NCI-H82 (cell line): ENCODE results near the gene SDK2.

Source experiments
- DNase-seq: peaks from one replicate; lab custom pipeline; 2025; lab: John Stamatoyannopoulos, UW

Gene SDK2

DNA sequence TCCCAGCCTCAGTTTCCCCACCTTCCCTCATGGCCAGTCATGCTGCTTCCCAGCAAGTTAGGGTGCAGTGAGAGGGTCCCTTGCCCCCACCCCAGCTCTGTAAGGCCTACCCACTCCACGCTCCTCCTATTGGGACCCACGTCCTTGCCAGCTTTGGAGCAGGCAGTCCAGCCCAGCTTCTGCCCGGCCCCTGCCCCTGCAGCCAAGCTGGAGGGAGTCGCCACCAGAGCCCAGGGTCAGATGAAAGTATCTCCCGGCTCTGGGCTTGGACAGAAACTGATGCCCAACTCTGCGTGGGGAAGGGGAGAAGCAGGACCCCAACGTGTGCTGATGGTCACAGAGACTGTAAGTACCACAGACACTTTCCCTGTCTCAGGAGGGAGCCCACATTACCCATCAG, 32.6 kb downstream of the SDK2 start:
- no peak for DNase-seq

DNA sequence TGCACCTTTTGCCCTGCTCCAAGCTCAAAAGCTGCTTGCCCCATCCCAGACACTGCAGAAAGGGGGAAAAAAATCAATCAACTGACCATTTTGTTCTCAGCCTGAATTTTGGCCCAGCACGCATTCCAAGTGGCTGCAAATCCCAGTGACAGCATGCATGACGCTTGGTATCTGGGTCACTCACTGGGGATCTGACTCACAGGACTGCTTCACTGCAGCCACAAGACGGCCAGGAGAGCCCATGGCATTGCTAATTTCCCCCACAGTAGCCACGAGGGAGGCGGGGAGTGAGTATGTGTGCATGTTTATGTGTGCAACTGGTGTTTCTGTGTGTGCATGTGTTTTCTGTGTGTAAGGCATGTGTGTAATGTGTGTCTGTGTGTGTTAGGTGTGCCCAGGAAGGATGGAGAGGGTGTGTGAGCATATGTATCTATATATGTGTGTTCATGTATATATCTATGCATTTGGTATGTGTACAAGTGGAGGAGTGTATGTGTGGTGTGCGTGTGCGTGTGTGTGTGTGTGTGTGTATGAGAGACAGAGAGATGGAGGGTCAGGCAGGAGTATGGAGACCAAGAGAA, 33.8 kb downstream of the SDK2 start:
- DNase-seq, result no peak

DNA sequence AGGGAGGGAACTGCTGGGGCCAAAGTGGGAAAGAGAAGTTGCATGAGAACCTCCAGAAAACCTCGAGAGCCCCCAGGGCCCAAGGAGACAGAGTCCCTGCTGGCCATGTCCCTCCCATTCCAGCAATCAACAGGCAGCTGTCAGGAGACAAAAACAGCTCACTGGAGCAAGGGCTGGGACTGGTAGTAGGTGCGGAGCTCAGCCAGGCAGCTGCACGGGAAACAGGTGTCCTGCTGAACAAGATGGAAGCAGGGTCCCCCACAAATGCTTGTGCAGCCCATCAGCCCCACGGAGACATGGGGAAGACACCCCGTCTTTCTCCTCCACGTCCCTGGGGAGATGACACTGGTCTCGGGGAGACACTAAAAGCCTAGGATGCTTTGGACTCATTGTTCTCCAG, 34.5 kb downstream of the SDK2 start:
- DNase-seq, result no peak

DNA sequence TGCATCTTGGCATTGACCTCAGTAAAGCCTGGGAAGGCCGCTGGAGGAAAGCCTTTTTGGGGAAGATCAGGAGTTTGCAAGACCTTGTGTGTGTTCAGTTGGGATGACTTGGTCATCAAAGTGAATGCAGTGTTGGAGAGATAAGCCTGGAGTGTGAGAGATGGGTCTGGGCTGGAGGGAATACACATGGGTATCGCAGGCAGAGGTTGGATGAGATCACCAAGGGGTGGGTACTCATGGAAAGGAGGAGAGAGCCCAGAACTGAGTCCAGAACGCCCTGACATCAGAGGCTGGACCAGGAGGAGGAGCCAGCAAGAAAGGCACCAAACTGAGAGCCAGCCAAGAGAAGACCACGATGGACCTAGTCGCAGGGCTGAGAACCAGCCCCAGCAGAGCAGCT, 35.2 kb downstream of the SDK2 start:
- no peak for DNase-seq

DNA sequence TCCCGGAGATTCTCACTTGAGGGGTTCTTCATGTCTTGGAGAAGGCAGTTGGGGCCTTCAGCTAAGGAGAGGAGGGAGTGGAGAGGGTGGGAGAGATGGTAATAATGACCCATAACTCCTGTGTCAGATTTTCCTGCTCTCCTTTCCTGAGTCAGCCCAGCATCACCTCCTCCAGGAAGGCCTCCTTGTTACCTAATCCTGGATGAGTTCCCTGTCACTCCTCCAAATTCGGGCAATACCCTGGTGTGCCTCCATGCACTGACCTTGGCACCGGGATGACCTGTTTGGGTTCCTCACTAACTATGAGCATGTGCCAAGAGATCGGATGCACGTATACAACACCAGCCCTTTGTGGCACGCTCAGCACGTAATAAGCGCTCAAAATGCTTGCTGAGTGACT, 38.8 kb downstream of the SDK2 start:
- DNase-seq, result no peak

DNA sequence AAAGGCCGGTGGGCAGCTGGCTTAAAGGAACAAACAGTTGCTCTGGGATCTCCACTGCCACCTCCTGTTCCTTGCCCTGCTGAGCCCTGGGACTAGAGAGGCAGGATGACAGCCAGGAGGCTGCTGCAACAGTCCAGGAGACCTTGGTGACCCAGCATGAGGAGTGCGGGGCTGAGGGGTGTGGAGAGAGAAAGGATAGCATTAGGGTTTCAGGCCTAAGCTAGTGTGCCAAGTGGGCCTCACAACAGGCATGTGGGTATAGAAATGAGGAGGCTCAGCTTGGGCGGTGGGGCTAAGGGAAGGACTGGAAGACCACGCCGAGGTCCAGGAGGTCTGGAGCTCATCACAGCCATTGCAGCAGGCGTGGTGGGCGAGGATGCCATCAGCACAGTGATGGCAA, 39.8 kb downstream of the SDK2 start:
- no peak for DNase-seq

DNA sequence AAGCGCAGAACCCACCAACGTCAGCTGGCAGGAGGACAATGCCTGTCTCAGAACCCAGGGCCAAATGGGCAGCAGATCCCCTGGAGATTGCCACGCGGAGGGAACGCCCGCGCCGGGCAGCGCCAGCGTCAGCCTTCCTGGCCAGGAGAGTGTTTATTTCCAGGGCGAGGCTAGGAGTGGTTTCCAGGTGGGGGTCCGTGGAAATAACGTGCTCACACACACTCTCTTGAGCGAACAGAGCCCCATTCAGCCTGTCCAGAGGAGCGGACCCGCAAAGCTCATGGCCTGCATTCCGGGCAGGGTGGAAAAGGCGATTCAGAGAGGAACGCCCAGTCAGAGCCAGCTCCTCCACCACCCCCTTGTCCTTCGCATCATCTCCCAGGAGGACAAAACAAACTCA, 40.3 kb downstream of the SDK2 start:
- no peak for DNase-seq

DNA sequence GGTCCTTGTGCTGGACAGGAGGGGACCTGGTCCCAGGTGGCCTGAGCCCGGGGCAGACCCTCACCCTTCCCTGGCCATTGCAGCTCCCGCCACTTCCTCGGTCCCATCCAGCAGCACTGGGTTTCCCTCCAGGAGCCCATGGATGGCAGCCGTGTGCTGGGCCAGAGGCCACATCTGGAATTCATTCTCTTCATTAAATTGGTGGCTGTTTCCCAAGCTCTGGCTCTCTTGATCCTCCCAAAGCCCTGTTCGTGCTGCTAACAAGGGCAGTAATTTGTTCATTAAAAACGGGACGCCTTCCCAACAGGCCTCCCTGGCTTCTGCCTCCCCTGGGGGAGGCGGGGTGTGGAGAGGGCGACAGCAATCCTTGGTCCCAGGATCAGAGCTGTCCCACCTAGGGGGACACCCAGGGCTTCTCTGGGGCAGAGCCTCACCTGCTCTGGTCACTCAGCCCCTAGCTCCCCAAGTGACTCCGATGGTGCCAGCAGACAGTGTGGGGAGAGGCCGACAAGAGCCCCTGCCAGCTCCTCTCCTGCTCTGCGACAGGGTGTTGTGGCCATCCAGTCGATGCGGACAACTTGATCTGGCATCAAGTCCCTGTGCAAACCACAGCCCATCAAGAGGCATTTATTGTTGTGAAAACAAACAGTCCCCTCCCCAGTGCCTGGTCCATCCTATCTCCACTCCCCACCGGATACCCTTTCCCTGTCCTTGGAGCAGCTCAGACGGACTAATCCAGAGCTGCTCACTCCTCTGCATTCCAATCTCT, 44.0 kb downstream of the SDK2 start:
- DNase-seq, result peak; percentile 49

DNA sequence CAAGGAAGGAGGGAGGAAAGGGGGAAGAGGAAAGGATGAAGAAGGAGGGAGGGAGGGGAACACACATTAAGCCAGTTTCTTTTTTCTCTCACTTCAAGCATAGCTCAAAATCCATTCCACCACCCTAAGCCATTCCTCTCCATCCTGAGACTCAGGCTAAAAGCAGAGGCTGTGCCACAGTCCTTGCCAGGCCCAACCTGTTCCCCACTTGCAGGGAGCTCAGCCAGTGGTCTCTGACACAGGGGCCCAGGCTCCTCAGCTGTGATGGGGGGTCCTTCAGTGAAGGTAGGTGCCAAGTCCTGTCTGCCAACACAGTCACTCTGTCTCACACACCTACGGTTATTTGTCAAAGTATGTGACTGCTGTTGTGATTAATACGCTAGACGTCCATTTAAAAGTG, 44.6 kb downstream of the SDK2 start:
- no peak for DNase-seq

DNA sequence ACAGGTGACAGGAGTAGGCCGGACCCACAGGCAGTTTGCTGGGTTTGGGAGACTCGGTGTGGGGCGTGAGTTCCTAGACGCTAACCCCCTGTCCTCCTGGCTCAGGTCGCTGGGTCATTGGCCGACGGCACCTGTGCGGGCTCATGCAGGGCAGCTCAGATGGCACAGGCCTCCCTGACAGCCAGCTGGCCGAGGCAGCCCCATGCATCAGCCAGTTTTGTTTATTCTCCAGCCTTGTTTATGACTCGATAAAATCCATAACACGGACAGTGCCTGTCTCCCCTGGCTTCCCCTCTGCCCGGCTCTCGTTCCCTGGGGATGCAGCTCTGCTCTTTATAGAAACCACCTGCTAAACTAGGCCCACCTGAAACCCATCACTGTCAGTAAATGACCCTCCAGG, 46.0 kb downstream of the SDK2 start:
- no peak for DNase-seq

DNA sequence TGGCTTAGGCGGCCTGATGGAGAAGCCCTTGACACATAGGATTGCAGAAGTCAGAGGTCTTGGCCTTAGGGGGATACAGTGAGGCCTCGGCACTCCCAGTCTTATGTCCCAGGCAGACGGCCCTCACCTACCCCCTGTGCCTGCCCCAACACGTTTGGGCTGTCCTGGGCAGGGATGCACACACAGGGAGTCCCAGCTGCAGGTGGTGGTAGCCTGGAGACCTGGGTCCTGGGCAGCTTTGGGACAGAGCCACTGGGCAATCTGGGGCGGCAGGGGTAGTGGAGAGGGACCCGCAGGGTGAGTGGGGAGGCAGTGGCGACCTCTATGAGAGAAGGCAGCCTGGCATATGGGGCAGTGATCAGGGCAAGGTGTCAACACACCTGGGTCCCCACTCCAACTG, 48.3 kb downstream of the SDK2 start:
- DNase-seq, result no peak

DNA sequence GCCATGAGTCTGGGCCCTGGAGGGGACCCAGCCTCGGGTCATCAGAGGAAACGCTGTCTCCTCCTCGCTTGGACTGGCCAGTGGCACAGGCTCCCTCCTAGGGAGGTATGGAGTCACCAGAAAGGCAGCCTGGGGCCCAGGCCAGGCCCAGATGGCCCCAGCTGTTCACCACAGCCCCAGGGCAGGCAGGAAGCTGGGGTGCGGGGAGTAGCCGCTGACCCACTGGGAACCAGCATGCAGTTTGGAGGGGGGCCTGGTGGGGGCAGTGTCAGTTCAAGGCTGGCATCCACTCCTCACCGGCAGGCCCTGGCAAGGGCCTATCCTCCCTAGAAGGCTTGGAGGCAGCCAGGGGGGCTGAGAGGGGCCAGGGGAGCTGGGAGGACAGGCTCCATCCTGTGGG, 48.8 kb downstream of the SDK2 start:
- DNase-seq, result peak; percentile 80

DNA sequence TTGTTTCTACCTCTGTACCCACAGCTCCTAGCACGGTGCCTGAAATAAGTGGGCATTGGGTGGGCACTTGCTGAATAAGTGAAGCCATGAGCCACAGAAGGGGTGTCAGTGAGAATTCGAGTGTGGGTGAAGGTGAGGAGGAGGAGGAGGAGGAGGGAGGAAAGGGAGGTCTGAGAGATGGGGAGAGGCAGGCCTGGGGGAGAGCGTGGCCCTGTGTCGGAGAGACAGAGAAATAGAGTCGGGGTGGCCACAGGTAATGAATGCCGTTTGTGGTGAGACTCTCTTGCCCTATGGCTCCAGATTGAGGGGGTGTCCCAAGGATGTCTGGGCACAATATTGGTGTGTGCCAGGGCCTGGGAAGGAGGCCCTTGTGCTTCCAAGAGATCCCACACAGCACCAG, 49.2 kb downstream of the SDK2 start:
- DNase-seq, result no peak

DNA sequence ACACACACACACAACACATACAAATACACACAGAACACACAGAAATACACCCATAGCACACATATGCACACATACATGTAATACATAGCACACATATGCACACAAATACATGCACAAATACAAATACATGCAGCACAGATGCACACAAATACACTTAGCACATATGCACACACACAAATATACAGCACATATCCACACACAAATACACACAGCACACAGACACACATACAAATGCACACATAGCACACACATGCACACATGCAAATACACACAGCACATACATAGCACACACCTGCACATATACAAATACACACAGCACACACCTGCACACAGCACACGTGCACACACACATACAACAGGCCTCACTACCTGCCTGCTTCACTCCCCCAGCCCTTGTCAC, 49.6 kb downstream of the SDK2 start:
- DNase-seq, result no peak

DNA sequence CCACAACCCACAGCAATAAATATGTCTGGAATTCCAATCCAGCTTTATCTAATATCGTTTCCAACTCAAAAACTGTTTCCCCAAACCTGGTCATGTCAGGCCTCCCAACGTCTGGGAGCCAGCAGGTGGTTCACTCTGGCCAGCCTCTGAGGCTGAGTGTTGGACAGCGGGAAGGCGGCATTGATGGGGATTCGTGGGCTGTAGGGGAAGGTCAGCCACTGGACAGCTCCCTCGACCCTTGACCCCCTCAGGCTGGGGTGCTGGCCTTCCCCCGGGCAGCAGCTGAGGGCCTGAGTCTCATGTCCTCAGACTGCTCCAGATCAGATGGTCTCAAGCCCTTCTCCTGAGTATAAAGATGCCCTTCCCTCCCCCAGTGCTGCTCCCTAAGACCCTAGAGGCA, 50.2 kb downstream of the SDK2 start:
- peak; percentile 55 for DNase-seq

DNA sequence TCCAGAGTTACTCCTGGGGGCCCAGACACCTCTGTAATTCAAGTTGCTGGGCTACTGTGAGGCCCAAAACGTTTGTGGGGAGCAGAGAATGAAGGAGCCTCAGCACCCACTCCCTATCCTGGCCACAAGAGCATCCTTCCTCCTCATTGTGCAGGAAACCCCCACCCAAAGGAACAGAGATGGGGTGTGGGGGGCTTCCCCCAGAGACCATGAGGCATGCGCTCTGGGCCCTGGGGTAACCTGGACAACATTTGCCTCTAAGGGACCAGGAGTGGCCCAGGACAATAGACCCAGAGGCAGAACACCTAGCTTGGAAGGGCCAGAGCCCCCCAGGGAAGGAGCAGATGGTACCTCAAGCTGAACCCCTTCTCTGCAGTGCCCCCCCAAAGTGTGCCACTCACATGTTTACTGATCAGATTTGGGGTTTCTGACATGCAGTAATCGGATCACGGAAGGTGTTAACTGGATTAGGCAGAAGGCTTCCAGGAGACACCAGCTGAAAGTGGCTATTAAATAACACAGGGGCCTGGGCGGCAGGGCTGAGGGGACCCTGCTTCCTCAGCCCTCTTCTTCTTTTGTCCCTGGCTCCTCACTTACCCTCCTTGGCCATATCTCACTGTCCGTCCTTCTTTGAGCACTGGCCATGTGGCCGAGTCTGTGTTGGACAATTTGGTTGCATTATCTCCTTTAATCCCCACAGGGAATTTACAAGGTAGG, 50.8 kb downstream of the SDK2 start:
- peak; percentile 97 for DNase-seq

DNA sequence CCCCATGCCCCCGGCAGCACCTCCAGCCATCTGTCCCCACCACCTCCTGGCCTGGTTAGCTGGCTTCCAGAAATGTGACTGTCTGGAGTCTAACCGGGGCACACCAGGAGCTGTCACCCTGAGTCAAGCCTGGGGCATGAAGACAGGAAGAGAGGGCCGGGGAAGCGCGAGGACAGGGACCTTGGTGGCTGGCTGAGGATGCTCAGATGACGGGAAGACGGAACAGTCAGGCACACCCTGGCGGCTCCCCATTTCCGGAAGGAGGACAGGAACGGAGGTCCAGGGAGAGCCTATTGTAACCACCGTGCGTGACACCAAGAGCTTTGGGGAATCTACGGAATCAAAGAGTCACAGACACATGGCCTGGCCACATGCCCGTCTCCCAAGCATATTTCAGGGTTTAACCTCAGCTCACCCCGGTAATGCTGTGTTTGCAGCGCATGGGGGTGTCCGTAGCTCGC, 51.7 kb downstream of the SDK2 start:
- DNase-seq, result peak; percentile 84

DNA sequence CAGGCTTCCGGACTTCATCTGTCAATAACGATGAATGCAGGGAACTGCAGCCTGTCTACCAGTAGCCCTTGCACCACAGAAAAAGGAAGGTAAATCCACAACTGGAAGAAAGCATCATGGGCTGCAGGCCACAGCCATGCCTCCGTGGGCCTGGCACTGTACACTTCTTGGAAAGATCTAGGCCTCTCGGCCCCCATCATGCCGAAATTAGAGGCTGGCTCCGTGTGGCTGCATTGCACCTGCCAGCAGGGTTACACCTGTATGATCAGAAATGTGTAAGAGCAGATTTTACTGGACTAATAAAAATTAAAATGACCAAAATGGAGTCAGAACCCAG, 52.2 kb downstream of the SDK2 start:
- DNase-seq, result no peak

DNA sequence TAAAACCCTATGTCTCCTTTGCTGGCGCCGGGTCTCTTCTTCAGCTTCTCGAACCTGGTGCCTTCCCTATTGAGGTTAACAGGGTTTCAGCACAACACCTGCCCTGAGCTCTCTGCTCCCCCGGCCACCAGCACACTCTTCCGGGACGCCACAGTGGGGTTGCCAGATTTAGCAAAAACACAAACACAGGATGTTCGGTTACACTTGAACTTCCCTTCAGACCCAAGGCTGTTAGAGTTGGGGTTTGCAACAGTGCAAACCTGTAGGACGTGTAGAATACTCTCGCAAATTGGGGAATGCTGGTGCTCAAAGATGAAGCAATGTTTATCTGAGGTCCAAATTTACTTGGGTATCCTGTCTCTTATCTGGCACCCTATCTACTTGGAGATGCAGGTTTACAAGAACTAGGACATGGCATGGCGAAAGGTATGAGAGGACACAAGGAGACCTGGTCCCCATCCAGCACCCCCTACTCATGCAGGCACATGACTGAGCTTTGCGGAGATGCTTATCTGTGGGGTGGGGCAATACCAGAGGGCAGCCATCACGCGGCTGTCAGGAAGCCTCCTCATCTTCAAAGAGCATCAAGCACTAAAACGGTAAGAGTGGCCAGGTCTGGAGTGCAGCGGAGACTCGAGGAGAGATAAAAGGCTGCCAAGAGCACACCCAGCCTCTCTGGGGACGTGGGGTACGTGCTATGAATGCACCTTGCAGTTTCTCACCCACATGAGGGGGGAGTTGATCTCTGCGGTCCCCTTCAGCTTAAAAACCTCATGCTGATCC, 52.8 kb downstream of the SDK2 start:
- DNase-seq, result peak; percentile 58

DNA sequence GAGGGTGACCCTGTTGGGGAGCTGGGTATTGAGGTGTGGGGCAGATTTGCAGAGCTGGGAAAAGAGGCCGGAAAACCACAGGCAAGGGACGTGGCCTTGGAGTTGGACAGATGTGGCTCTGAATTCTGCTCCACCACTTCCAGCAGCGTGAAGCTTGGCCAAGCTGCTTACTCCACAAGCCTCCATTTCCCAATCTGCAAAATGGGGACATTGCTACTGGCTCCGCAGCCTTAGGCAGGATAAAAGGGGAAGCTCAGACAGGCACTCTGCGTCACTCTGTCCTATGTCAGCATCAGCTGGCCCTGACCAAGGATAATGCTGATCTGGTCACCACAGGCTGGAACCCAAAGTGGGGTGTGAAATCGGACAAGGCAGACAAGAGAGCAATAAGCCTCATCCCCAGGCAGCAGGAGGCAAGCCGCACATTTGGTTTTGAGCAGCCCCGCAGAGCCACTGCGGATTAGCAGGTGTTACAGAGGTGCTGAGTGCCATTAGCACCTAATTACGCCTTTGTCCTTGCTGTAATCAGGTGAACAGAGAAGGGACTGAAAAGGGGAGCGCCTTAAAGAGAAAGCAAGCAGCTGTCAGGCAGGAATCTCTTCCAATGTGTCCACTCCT, 54.8 kb downstream of the SDK2 start:
- DNase-seq, result peak; percentile 88

DNA sequence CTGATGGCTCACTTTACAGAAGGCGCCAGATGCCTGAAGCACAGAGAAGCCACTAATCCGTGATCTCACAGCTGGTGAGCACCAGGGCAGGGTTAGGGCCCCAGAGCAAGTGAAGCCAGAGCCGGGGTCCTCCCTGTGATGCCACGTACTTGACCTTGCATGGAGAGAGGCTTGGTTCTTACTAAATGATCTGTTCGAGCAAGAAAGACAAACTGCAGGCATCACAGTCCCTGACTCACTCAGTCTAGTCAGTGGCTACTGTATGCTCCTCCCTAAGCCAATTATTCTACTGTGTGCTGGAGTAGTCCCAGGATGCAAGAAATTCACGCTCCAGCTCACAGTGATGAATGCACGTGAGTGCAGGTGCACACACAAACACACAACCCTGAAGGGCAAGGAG, 55.4 kb downstream of the SDK2 start:
- DNase-seq, result peak; percentile 95

DNA sequence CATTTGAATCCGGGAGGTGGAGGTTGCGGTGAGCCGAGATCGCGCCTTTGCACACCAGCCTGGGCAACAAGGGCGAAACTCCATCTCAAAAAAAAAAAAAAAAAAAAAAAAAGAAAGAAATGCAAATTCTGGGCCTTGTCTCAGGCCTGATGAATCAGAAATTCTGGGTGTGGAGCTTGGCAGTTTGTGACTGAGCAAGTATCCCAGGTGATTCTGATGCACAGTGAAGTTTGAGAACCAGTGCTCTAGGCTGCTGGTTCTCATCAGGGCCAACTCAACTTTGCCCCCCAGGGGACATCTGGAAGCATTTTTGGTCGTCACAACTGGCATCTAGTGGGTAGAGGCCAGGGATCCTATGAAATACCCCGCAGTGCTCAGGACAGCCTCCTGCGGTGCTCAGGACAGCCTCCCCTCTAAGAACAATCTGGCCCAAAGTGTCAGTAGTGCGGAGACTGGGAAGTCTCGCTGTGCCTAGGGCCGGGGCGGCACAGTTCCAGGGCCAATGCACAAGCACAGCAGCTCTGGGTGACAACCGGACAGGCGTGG, 55.9 kb downstream of the SDK2 start:
- DNase-seq, result no peak
